Fibroblast of upper back skin (primary cell): Measurements from ENCODE around the gene INAFM1.
A peak's percentile ranks its signal among the peaks of the same experiment; 100 is the strongest.
"Not testable (repeated sequence)": the region's sequence is repeated elsewhere in the genome, so short reads cannot be mapped to it uniquely, and the experiment has no call there.

Experiments used
- DNase-seq: peaks from one replicate; pipeline ENCODE4 v3.0.0-alpha.2; 2013

Gene INAFM1

GRCh38 chr19:47241919-47242577, 32.6 kb upstream of the INAFM1 start:
- no peak for DNase-seq

DNA sequence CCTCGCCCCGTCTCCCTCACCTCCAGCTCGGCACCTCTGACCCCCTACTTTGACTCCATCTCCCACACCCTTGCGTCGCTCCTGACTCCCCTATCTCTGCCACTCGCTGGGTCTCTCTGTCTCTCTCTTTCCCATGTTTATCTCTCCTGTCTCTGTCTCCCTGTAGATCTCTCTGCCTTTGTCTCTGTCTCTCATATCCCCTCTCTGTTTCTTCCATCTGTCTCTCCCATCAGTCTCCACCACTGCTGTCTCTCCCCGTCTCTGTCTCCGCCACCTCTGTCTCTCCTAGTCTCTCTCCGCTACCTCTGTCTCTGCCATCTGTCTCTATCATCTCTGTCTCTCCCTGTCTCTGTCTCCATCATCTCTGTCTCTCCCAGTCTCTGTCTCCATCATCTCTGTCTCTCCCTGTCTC, 31.3 kb upstream of the INAFM1 start:
- DNase-seq, result no peak

- DNase-seq, result peak; percentile 98
Observed at GRCh38 chr19:47243776-47244547, 30.7 kb upstream of the INAFM1 start.

DNA sequence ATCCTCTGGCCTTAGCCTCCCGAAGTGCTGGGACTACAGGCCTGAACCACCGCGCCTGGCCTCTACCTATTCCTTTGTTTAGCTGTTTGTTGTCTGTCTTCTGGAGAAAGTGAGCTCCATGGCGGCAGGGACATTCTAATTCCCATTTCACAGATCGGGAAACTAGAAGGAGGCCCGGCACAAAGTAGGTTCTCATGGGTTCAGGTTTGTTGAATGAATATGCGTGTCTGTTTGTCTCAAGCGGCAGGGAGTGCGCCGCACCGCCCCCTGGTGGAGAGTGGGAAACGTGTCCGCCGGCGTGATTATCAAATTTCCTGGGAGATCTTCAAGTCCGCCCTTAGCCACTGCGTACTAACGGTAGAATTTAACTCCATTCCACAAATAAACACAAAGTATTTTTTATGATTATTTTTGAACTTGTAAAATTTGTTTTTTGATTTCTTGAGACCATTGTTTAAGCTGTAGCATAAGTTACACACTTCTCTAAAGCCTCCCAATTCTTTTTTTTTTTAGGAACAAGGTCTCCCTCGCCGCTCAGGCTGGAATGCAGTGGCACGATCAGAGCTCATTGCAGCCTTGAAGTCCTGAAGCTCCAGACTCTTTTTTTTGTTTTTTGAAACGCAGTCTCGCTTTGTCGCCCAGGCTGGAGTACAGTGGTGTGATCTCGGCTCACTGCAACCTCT, 27.2 kb upstream of the INAFM1 start:
- peak; percentile 75 for DNase-seq

- DNase-seq, result not testable (repeated sequence)
Observed at GRCh38 chr19:47253016-47253415, 21.7 kb upstream of the INAFM1 start.

- peak; percentile 93 for DNase-seq
Observed at GRCh38 chr19:47253467-47253881, 21.2 kb upstream of the INAFM1 start.

DNA sequence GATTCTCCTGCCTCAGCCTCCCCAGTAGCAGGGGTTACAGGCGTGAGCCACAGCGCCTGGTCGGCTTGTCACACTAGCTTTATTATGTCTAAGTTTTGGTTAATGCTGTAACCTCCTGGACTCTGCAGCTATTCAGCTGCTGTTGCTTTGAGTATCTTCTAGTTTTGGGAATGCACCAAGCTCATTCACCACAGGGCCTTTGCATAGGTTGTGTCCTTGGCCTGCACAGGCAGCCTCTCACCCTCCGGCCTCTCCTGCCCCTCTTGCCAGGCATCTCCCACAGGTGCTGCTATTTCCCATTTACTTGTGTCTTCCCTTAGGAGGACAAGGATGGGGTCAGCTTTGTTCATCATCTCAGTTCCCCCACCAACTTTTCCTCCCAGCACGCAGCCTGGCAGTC, 20.7 kb upstream of the INAFM1 start:
- no peak for DNase-seq

- DNase-seq, result peak; percentile 97
Observed at GRCh38 chr19:47255879-47256692, 18.6 kb upstream of the INAFM1 start, which contains the start of gene CCDC9. TSS of gene CCDC9 (plus strand) at chr19:47256525. CDS start at chr19:47258401, 1,876 bp downstream.

DNA sequence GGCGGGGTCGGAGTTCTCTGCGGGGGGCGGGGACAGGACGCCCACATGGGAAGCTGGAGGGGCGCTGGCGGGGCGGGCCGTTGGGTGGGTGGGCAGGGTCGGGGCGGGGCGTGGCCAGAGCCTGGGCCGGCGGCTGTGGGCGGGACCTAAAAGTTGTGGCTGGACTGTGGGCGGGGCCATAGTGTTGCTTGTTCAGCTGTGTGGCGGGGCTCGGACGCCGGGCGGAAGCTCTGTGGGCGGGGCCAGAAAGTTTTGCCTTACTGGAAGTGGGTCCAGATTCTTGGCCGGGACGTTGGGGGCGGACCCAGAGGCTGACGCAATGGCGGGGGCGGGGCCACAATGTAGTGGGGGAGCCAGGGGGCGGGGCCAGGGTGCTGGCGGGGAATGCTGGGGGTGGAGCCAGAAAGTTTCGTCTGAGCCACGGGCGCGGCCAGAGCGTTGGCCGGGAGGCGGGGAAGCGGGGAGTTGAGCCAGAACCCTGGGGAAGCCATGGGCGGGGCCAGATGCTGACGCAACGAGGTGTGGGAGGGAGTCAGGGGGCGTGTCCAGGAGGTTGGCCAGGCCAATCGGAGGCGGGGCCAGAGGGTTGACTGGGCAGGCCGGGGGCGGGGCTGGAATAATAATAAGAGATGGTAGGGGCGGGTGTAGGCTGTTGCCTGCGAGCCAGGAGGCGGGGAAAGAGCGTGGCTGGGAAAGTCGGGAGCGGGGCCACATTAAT, 17.8 kb upstream of the INAFM1 start:
- DNase-seq, result peak; percentile 99

DNA sequence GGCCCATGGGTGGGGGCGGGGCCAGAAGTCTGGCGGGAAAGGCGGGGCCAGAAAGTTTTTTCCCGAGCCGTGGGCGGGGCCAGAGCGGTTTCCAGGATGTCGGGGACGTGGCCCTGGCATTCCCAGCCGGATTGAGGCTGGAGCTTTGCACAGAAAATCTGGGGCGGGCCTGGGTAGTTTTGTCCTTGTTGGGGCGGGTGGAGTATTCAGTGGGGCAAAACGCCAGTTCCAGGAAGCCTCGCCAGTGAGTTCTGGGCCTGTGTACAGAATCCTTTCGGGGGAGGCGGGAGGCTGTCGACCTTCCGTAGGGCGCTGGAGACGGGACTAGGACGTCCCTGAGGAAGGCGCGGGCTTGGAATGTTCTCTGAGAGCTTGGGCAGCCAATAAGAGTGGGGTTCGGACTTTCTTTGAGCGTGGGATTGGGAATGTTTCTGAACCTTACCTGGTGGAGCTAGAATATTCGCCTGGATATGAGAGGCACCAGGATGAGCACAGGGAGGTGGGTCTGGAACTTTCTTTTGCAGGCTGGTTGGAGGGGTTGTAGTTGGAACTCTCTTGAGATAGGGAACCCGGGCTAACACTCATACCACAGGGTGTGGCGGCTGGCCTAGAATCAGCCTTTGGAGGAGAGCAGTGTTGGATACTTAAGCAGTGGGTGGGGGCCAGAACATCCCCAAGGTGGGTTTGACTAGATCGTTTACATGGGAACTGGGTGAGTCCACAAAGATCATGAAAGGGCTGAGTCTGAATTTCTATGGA, 17.1 kb upstream of the INAFM1 start:
- DNase-seq, result no peak

DNA sequence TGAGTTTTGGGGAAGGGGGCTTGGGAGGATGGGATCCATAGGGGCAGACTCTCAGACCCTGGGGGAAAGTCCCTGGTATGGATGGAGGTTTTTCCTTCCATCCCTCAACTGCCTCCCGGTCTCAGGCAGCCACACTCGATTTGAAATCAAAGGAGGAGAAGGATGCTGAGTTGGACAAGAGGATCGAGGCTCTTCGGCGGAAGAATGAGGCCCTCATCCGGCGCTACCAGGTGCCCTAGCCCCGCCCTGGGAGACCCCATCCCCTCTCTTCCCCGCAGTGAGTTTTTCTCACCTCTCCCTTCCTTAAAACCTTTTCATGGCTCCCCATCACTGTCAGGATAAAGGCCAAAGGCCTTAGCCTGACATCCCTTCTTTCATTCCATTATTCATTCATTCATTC, 16.3 kb upstream of the INAFM1 start:
- no peak for DNase-seq

- no peak for DNase-seq
Observed at GRCh38 chr19:47258895-47259555, 15.7 kb upstream of the INAFM1 start.

DNA sequence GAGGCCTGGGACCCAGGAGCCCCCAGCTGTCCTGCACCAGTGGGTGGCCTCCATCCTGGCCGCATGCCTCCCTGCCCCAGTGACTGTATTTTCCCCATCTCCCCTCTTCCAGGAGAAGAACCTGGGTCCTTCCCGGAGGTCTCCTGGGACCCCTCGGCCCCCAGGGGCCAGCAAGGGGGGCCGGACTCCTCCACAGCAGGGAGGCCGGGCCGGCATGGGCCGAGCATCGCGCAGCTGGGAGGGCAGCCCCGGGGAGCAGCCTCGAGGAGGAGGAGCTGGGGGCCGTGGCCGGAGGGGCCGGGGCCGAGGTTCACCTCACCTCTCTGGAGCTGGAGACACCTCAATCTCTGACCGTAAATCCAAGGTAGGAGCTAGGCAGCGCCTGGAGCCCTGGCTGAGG, 14.2 kb upstream of the INAFM1 start:
- DNase-seq, result no peak

DNA sequence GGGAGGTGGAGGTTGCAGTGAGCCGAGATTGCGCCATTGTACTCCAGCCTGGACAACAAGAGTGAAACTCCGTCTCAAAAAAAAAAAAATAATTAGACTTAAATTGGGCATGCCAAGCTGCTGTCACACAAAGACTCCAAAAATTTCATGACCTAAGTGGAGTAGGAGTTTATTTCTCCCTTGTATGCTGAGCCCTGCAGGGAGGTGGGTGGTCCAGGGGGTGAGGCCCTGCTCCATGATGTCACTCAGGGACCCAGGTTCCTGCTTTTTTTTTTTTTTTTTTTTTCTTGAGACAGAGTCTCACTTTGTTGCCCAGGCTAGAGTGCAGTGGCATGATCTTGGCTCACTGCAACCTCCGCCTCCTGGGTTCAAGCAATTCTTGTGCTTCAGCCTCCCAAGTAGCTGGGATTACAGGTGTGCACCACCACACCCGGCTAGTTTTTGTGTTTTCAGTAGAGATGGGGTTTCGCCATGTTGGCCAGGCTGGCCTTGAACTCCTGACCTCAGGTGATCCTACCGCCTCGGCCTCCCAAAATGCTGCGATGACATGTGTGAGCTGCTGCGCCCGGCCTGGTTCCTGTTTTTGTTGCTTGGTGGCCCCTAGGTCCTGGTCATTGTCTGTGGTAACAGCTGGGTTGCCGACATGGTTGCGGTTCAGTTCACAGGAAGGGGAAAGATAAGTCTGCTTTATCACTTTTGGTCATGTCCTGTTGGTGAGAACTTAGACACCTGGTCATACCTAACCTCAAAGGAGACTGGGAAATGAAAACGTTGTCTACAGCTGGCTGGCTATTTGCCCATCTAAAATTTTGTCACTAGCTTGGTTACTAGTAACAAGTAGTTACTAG, 12.5 kb upstream of the INAFM1 start:
- not testable (repeated sequence) for DNase-seq

- no peak for DNase-seq
Observed at GRCh38 chr19:47264629-47265028, 10.1 kb upstream of the INAFM1 start.

GRCh38 chr19:47266401-47266941, 8.2 kb upstream of the INAFM1 start:
- no peak for DNase-seq

- DNase-seq, result no peak
Observed at GRCh38 chr19:47267350-47267759, 7.3 kb upstream of the INAFM1 start.

DNA sequence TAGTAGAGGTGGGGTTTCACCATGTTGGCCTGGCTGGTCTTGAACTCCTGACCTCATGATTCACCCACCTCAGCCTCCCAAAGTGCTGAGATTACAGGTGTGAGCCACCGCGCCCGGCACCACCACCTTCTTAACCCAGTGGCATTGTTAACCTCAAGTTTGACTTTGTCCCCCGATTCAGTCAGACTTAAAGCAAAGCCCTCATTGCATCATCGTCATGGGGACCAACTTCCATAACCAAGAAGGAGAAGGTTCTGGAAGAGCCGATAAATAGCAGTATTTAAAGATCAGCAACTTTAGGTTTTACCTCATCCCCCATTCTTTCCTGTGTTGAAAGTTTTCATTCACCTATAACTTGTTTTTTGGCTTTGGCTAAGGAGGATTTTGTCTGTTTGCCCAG, 6.7 kb upstream of the INAFM1 start:
- DNase-seq, result no peak

- DNase-seq, result no peak
Observed at GRCh38 chr19:47269596-47269995, 5.1 kb upstream of the INAFM1 start.

- DNase-seq, result no peak
Observed at GRCh38 chr19:47270408-47270807, 4.3 kb upstream of the INAFM1 start.
